ENCODE measurements around the gene GNAT2. TPM values are rescaled to one million over a fixed set of nuclear protein-coding genes. Genes with fewer than 3 reads are reported as not detected.

GNAT2 gene
- total RNA-seq, 1 experiment from 2014 or later: 0.20 TPM

DNA sequence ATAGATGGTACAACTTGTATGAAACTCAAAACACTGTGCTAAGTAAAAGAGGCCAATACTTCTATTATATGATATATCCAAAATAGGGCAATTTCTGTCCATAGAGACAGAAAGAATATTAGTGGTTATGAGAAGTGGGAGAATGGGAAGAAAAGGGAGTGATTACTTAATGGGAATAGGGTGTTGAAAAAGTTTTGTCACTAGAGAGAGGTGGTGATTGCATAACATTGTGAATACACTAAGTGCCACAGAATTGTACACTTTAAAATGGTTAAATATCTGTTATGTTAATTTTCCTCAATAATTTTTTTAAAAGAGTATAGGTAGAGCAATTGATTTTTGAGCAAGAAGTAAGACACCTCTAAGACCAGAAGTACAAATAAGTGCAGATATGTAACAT, 29.7 kb downstream of the GNAT2 start:
- Histone ChIP-seq H2BK120ac (ENCODE audit: low read depth, low read length, poor library complexity, severe bottlenecking) (no peak overlapping the region), H3K9ac (ENCODE audit: extremely low read depth, insufficient read length, low read length) (no peak overlapping the region), H2AK5ac (ENCODE audit: insufficient read length, low read length) (no peak overlapping the region), H3K14ac (ENCODE audit: insufficient read depth, low read length) (no peak overlapping the region), H4K8ac (replicated peaks; ENCODE audit: insufficient read length, low read depth, low read length) (no peak overlapping the region), H2BK12ac (ENCODE audit: insufficient read length, low read depth, low read length) (no peak overlapping the region), H3K27ac (ENCODE audit: insufficient read length, low read depth, low read length) (no peak overlapping the region), H3K4ac (ENCODE audit: low read depth, low read length) (no peak overlapping the region), H3K18ac (ENCODE audit: insufficient read length, low read depth, low read length) (no peak overlapping the region), H2BK5ac (ENCODE audit: insufficient read length, low read length) (no peak overlapping the region), H3K27me3 (ENCODE audit: insufficient read depth, low read length) (no peaks in the 10 kb centered on the region), H3K4me1 (ENCODE audit: insufficient read depth, low read length) (no peaks in the 10 kb centered on the region), H4K20me1 (ENCODE audit: control insufficient read depth, insufficient read depth, insufficient read length) (no peaks in the 10 kb centered on the region), H2AFZ (ENCODE audit: low read length) (no peak overlapping the region), H3T11ph (ENCODE audit: low read length) (no peak overlapping the region), H4K5ac (ENCODE audit: insufficient read length, low read depth, low read length) (no peak overlapping the region), H4K91ac (ENCODE audit: insufficient read length, low read depth, low read length) (no peak overlapping the region), H3K56ac (ENCODE audit: insufficient read length, low read depth, low read length) (no peak overlapping the region), H3K9me3 (ENCODE audit: control insufficient read depth, low read depth, low read length) (no peaks in the 10 kb centered on the region), H2BK20ac (ENCODE audit: low read depth, low read length, poor library complexity, severe bottlenecking) (no peak overlapping the region), H3K79me2 (ENCODE audit: insufficient read depth, low read length) (no peaks in the 10 kb centered on the region), H3K23ac (ENCODE audit: insufficient read length, low read depth, low read length) (no peak overlapping the region), H3K23me2 (ENCODE audit: insufficient read length, low read depth, low read length, poor library complexity, severe bottlenecking) (no peaks in the 10 kb centered on the region), H2BK15ac (ENCODE audit: low read depth, low read length) (no peak overlapping the region), H3K4me2 (ENCODE audit: insufficient read depth, insufficient read length, low read length) (no peak overlapping the region), H3K79me1 (ENCODE audit: insufficient read depth, low read depth, low read length, poor library complexity, severe bottlenecking) (no peaks in the 10 kb centered on the region)
- Mint-ChIP-seq H3K4me3 (no peak overlapping the region), H3K27me3 (ENCODE audit: low read depth) (no peaks in the 10 kb centered on the region), H3K9me3 (no peaks in the 10 kb centered on the region), H3K27ac (no peak overlapping the region), H3K36me3 (ENCODE audit: insufficient read depth in 1 of 3, low read depth in 3 of 3) (peaks cover 12 to 61% (median 60%) of the 10 kb centered on the region in 3 experiments; a peak in 6 of 7 replicates), H3K4me1 (no peaks in the 10 kb centered on the region)
- no peak for DNase-seq
- TF ChIP-seq, protein P1, sequence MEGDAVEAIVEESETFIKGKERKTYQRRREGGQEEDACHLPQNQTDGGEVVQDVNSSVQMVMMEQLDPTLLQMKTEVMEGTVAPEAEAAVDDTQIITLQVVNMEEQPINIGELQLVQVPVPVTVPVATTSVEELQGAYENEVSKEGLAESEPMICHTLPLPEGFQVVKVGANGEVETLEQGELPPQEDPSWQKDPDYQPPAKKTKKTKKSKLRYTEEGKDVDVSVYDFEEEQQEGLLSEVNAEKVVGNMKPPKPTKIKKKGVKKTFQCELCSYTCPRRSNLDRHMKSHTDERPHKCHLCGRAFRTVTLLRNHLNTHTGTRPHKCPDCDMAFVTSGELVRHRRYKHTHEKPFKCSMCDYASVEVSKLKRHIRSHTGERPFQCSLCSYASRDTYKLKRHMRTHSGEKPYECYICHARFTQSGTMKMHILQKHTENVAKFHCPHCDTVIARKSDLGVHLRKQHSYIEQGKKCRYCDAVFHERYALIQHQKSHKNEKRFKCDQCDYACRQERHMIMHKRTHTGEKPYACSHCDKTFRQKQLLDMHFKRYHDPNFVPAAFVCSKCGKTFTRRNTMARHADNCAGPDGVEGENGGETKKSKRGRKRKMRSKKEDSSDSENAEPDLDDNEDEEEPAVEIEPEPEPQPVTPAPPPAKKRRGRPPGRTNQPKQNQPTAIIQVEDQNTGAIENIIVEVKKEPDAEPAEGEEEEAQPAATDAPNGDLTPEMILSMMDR (conservative IDR thresholded peaks at IDR 0.05): no peak
